KBM-7 (cell line): ENCODE results near the gene DDX54.

Experiments
- DNase-seq: peaks from one replicate; pipeline ENCODE4 v3.0.0-alpha.2; 2015
- in situ Hi-C: fragments of 300-500 bp; cut with MboI; formaldehyde crosslinking; loops from 2 replicates; pipeline ENCODE4 v1.14.3; 2020; ENCODE audit warnings: low sequenced_read_pairs, low pct_unique_long_range_greater_than_20kb, mixed read lengths

The DDX54 gene

GRCh38 chr12:113109872-113110599 is 75.2 kb downstream of the DDX54 start:
- in situ Hi-C loops: no loop called here
- DNase-seq: no peak

DNA sequence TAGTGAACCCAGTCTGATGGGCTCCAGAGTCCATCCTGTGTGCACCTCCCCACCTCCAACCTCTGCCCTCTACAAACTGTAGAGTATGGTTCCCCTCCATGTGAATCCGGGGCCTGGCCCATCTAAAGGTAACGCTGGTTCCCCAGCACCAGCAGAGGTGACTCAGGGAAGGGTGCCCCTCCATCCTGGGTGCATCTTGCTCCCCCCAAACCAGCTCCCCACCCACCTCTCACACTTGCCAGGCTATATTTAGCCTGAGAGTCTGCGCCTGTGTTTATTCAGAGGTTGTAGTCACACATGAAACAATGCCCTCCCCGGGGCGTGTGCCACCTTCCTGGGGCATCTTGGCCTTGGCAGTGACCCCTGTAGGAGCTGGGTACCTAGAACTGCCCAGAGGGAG is 75.9 kb downstream of the DDX54 start:
- in situ Hi-C loops: no loop called here
- DNase-seq: no peak

GRCh38 chr12:113108308-113108707 is 77.0 kb downstream of the DDX54 start:
- DNase-seq: no peak
- in situ Hi-C loops: no loop called here
